ENCODE results near the gene DDHD1.
"Not testable (repeated sequence)": the region's sequence is repeated elsewhere in the genome, so short reads cannot be mapped to it uniquely, and the experiment has no call there.

DDHD1 gene

GRCh38 chr14:53106768-53107167 lies 46.4 kb downstream of the DDHD1 start:
- no peak for FAIRE-seq

GRCh38 chr14:53103636-53104340 lies 49.3 kb downstream of the DDHD1 start:
- FAIRE-seq: no peak

GRCh38 chr14:53093206-53093605 lies 59.9 kb downstream of the DDHD1 start:
- FAIRE-seq: peak; percentile 40

GRCh38 chr14:53090853-53091252 lies 62.3 kb downstream of the DDHD1 start:
- FAIRE-seq: no peak

- not testable (repeated sequence) for FAIRE-seq
These were observed 68.2 kb downstream of the DDHD1 start for GRCh38 chr14:53084954-53085353.

GRCh38 chr14:53064475-53064874 lies 88.6 kb downstream of the DDHD1 start:
- FAIRE-seq: no peak

GRCh38 chr14:53062856-53063255 lies 90.3 kb downstream of the DDHD1 start:
- no peak for FAIRE-seq

GRCh38 chr14:53060046-53060445 lies 93.1 kb downstream of the DDHD1 start:
- FAIRE-seq: no peak

- peak; percentile 95 for FAIRE-seq
These were observed 98.1 kb downstream of the DDHD1 start for GRCh38 chr14:53055003-53055402.

GRCh38 chr14:53054457-53054856 lies 98.7 kb downstream of the DDHD1 start:
- no peak for FAIRE-seq

- FAIRE-seq: no peak
These were observed 104.5 kb downstream of the DDHD1 start for GRCh38 chr14:53048631-53049030.

GRCh38 chr14:53047307-53048069 lies 105.6 kb downstream of the DDHD1 start:
- FAIRE-seq: no peak

GRCh38 chr14:53044486-53044885 lies 108.6 kb downstream of the DDHD1 start:
- FAIRE-seq: no peak

- FAIRE-seq: no peak
These were observed 110.0 kb downstream of the DDHD1 start for GRCh38 chr14:53043027-53043581.

GRCh38 chr14:53042480-53042879 lies 110.6 kb downstream of the DDHD1 start:
- no peak for FAIRE-seq

- FAIRE-seq: no peak
These were observed 112.1 kb downstream of the DDHD1 start for GRCh38 chr14:53041067-53041466.

- no peak for FAIRE-seq
These were observed 114.5 kb downstream of the DDHD1 start for GRCh38 chr14:53038629-53039028.

- no peak for FAIRE-seq
These were observed 116.1 kb downstream of the DDHD1 start for GRCh38 chr14:53037016-53037415.

- no peak for FAIRE-seq
These were observed 117.5 kb downstream of the DDHD1 start for GRCh38 chr14:53035336-53036210.

- no peak for FAIRE-seq
These were observed 118.4 kb downstream of the DDHD1 start for GRCh38 chr14:53034688-53035230.

- no peak for FAIRE-seq
These were observed 119.1 kb downstream of the DDHD1 start for GRCh38 chr14:53034036-53034435.

GRCh38 chr14:53032838-53033390 lies 120.2 kb downstream of the DDHD1 start:
- FAIRE-seq: no peak
